DND-41 (cell line): Measurements from ENCODE around the gene LHX5.

Experiments used
- ATAC-seq: fragments of 200-7000 bp; cut with Tn5 transposase; 3 replicates; pipeline ENCODE4 v1.9.1; 2021; ENCODE audit warnings: low read depth; ENCODE audit not compliant: insufficient read depth
- DNase-seq: peaks from one replicate; pipeline ENCODE4 v3.0.0-alpha.2; 2020
- H2AFZ ChIP-seq: 2 replicates; pipeline ENCODE4 v1.6.0; 2012; ENCODE audit warnings: low read depth, low read length
- H3K27ac ChIP-seq: 2 replicates; pipeline ENCODE4 v1.5.1; 2012; ENCODE audit warnings: low read length, inconsistent platforms
- H3K27me3 ChIP-seq: fragments of 200-600 bp; sonication (generic); 2 replicates; pipeline ENCODE4 v1.6.0; 2012; ENCODE audit warnings: low read length, mild to moderate bottlenecking, inconsistent platforms; ENCODE audit not compliant: insufficient read depth, poor library complexity
- H3K36me3 ChIP-seq: 2 replicates; pipeline ENCODE4 v1.5.1; 2012; ENCODE audit warnings: low read length, inconsistent platforms; ENCODE audit not compliant: insufficient read depth
- H3K4me1 ChIP-seq: 2 replicates; pipeline ENCODE4 v1.5.1; 2012; ENCODE audit warnings: mild to moderate bottlenecking, low read length; ENCODE audit not compliant: insufficient read depth
- H3K4me2 ChIP-seq: 2 replicates; pipeline ENCODE4 v1.6.0; 2012; ENCODE audit warnings: mild to moderate bottlenecking, moderate library complexity, low read length, inconsistent platforms; ENCODE audit not compliant: insufficient read depth
- H3K4me3 ChIP-seq, 2 experiments: fragments of 200-600 bp in 1 of 2; shearing (Covaris generic) in 1 of 2; 2 replicates each; pipeline ENCODE4 v1.5.1; 2012 to 2016; ENCODE audit warnings: inconsistent platforms in 2 of 2, low read length in 2 of 2, mild to moderate bottlenecking in 2 of 2, low read depth in 1 of 2, moderate library complexity in 1 of 2
- H3K79me2 ChIP-seq: 2 replicates; pipeline ENCODE4 v1.6.0; 2012; ENCODE audit warnings: low read length, inconsistent platforms; ENCODE audit not compliant: insufficient read depth
- H3K9ac ChIP-seq: 2 replicates; pipeline ENCODE4 v1.6.0; 2012; ENCODE audit warnings: low read depth, mild to moderate bottlenecking, inconsistent platforms, low read length, moderate library complexity
- H3K9me3 ChIP-seq: 2 replicates; pipeline ENCODE4 v1.5.1; 2012; ENCODE audit warnings: low read length, moderate library complexity, mild to moderate bottlenecking, inconsistent platforms; ENCODE audit not compliant: insufficient read depth, severe bottlenecking
- H4K20me1 ChIP-seq: 2 replicates; pipeline ENCODE4 v1.6.0; 2012; ENCODE audit warnings: low read length; ENCODE audit not compliant: insufficient read depth
- EZH2 ChIP-seq: IDR thresholded peaks from 3 replicates; pipeline ENCODE4 v1.6.1; 2012; ENCODE audit warnings: borderline replicate concordance, low read depth, mild to moderate bottlenecking, moderate library complexity, low read length, inconsistent platforms; ENCODE audit not compliant: severe bottlenecking
- TF ChIP-seq, protein P1 (sequence below): IDR thresholded peaks from 2 replicates; pipeline ENCODE4 v1.5.1; 2012; ENCODE audit warnings: borderline replicate concordance, low read length, moderate library complexity, mild to moderate bottlenecking; ENCODE audit not compliant: poor library complexity, severe bottlenecking; ENCODE audit errors: extremely low read depth

The LHX5 gene

DNA sequence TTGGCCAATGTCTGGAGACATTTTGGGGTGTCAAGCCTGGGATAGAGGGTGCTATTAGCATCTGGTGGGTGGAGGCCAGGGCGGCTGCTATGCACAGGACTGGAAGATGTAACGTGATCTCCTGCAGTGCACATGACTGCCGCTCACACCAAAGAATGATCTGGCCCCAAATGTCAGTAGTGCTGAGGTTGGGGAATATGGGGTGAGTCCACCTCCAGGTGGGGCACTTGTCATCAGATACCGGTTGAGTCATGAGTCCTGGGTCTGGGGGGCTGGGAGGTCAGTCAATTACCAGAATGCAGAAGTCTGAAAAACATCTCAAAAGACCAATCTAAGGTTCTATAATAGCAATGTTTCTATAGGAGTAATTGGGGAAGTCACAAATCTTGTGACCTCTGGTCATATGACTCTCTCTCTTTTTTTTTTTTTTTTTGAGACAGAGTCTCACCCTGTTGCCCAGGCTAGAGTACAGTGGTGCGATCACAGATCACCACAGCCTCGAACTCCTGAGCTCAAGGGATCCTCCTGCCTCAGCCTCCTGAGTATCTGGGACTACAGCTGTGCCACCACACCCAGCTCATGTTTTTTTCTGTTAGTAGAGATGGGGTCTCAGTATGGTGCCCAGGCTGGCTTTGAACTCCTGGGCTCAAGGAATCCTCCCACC, 55.4 kb downstream of the LHX5 start:
- ATAC-seq = no peak
- Histone ChIP-seq H2AFZ (no peak overlapping the region), H4K20me1 (no peaks in the 10 kb centered on the region), H3K36me3 (no peaks in the 10 kb centered on the region), H3K4me2 (no peak overlapping the region), H3K9me3 (no peaks in the 10 kb centered on the region), H3K4me1 (no peaks in the 10 kb centered on the region), H3K79me2 (no peaks in the 10 kb centered on the region), H3K4me3 (no peak overlapping the region), H3K9ac (no peak overlapping the region), H3K27me3 (no peaks in the 10 kb centered on the region), H3K27ac (no peak overlapping the region)
- no peak for DNase-seq
- TF ChIP-seq, protein P1, sequence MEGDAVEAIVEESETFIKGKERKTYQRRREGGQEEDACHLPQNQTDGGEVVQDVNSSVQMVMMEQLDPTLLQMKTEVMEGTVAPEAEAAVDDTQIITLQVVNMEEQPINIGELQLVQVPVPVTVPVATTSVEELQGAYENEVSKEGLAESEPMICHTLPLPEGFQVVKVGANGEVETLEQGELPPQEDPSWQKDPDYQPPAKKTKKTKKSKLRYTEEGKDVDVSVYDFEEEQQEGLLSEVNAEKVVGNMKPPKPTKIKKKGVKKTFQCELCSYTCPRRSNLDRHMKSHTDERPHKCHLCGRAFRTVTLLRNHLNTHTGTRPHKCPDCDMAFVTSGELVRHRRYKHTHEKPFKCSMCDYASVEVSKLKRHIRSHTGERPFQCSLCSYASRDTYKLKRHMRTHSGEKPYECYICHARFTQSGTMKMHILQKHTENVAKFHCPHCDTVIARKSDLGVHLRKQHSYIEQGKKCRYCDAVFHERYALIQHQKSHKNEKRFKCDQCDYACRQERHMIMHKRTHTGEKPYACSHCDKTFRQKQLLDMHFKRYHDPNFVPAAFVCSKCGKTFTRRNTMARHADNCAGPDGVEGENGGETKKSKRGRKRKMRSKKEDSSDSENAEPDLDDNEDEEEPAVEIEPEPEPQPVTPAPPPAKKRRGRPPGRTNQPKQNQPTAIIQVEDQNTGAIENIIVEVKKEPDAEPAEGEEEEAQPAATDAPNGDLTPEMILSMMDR = no peak
- no peak for TF ChIP-seq EZH2

- H3K4me2 ChIP-seq = no peak overlapping the region
- no peaks in the 10 kb centered on the region for H3K36me3 ChIP-seq
- H3K4me1 ChIP-seq = no peaks in the 10 kb centered on the region
- H3K9me3 ChIP-seq = no peaks in the 10 kb centered on the region
- H3K9ac ChIP-seq = no peak overlapping the region
- no peak overlapping the region for H3K27ac ChIP-seq
- H4K20me1 ChIP-seq = no peaks in the 10 kb centered on the region
- H3K79me2 ChIP-seq = no peaks in the 10 kb centered on the region
- H3K4me3 ChIP-seq = no peak overlapping the region
- DNase-seq (no peak), ATAC-seq (no peak)
- no peaks in the 10 kb centered on the region for H3K27me3 ChIP-seq
- H2AFZ ChIP-seq = no peak overlapping the region
- TF ChIP-seq, protein P1 = no peak
- no peak for TF ChIP-seq EZH2
Observed at GRCh38 chr12:113414519-113415038, 57.1 kb downstream of the LHX5 start.

GRCh38 chr12:113413488-113413939, 58.2 kb downstream of the LHX5 start:
- Histone ChIP-seq H3K4me2 (no peak overlapping the region), H3K36me3 (no peaks in the 10 kb centered on the region), H3K27ac (no peak overlapping the region), H3K9me3 (no peaks in the 10 kb centered on the region), H2AFZ (no peak overlapping the region), H3K9ac (no peak overlapping the region), H3K4me1 (no peaks in the 10 kb centered on the region), H3K27me3 (no peaks in the 10 kb centered on the region), H3K4me3 (no peak overlapping the region), H4K20me1 (no peaks in the 10 kb centered on the region), H3K79me2 (no peaks in the 10 kb centered on the region)
- DNase-seq (no peak), ATAC-seq (no peak)
- no peak for TF ChIP-seq EZH2
- TF ChIP-seq, protein P1 = no peak
